Ascending aorta (tissue), 2 donors: ENCODE data around the gene GABRG3. TPM values are rescaled to one million over a fixed set of nuclear protein-coding genes. Genes with fewer than 3 reads are reported as not detected.

Experiments used
- DNase-seq, 2 donors: peaks; one replicate each; pipeline ENCODE4 v3.0.0-alpha.2; 2019; ENCODE audit warnings: low spot score in 2 of 2
- H3K27ac ChIP-seq, 2 donors: fragments of 200-600 bp; sonication (generic); one replicate each; pipeline ENCODE4 v1.5.1; 2016 to 2017; ENCODE audit warnings: mild to moderate bottlenecking in 1 of 2
- H3K27me3 ChIP-seq: fragments of 200-600 bp; sonication (generic); one replicate; pipeline ENCODE4 v1.5.1; 2017
- H3K36me3 ChIP-seq, 2 donors: fragments of 200-600 bp; sonication (generic); one replicate each; pipeline ENCODE4 v1.5.1; 2016
- H3K4me1 ChIP-seq, 2 donors: fragments of 200-600 bp; sonication (generic); one replicate each; pipeline ENCODE4 v1.5.1; 2016 to 2017; ENCODE audit warnings: mild to moderate bottlenecking in 1 of 2
- H3K4me3 ChIP-seq, 2 donors: fragments of 200-600 bp; sonication (generic); one replicate each; pipeline ENCODE4 v1.5.1; 2016 to 2017; ENCODE audit warnings: mild to moderate bottlenecking in 1 of 2
- H3K9me3 ChIP-seq, 2 donors: fragments of 200-600 bp; sonication (generic); one replicate each; pipeline ENCODE4 v1.5.1; 2016
- intact Hi-C: fragments of 100-400 bp; cut with DNase I; formaldehyde crosslinking; loops from one replicate; pipeline ENCODE4 v1.15.1; 2023
- total RNA-seq: library from RNA; depleted of rRNA; stranded (reverse); fragments of >200 nt; gene quantifications from one replicate; pipeline ENCODE4 v1.1.0, GENCODE V29; 2016
- TF ChIP-seq, protein P1 (sequence below), 3 experiments: fragments of 200-600 bp in 2 of 3; fragments of 450-650 bp in 1 of 3; sonication (generic) in 2 of 3; IDR thresholded peaks; one replicate each; pipeline ENCODE4 v1.5.1; 2016 to 2019; ENCODE audit warnings: antibody characterized with exemption in 3 of 3, mild to moderate bottlenecking in 1 of 3, moderate library complexity in 1 of 3

Gene GABRG3
- total RNA-seq, 1 donor from 2014 or later = not detected

DNA sequence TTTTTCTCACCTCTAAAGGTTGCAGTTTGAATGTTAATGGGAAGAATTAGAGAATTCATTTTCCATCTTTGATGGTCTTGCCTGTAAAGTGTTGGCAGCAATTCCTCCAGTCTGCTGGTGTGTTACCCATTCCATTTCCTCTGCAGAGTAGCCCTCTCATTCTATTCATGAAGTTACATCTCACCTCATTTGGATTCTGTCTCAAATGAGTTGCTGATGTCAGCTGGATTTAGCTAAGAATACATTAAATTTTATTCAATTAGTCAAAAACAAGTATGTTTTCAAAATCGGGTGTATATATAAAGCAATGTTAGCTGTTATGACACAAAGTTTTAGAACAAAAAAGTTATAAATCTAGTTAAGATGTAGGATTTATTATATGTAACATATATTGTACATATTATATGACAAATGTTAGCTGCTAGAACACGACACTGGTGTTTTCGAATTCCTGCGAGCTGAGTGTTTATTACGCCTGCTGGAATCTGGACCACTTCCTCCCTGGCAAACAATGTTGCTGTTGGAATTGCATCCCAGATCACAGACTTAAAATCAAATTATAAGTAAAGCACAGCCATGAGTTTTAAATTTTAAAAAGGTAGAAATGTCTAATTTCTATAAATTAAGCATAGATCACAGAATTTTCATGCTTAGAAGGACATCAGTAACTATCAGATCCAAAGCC, 611.9 kb downstream of the GABRG3 start:
- no peak for DNase-seq
- no peaks in the 10 kb centered on the region for H3K4me1 ChIP-seq
- H3K9me3 ChIP-seq = no peaks in the 10 kb centered on the region
- H3K4me3 ChIP-seq = no peak overlapping the region
- TF ChIP-seq, protein P1, sequence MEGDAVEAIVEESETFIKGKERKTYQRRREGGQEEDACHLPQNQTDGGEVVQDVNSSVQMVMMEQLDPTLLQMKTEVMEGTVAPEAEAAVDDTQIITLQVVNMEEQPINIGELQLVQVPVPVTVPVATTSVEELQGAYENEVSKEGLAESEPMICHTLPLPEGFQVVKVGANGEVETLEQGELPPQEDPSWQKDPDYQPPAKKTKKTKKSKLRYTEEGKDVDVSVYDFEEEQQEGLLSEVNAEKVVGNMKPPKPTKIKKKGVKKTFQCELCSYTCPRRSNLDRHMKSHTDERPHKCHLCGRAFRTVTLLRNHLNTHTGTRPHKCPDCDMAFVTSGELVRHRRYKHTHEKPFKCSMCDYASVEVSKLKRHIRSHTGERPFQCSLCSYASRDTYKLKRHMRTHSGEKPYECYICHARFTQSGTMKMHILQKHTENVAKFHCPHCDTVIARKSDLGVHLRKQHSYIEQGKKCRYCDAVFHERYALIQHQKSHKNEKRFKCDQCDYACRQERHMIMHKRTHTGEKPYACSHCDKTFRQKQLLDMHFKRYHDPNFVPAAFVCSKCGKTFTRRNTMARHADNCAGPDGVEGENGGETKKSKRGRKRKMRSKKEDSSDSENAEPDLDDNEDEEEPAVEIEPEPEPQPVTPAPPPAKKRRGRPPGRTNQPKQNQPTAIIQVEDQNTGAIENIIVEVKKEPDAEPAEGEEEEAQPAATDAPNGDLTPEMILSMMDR (IDR thresholded peaks at IDR 0.05) = no peak
- no peaks in the 10 kb centered on the region for H3K27me3 ChIP-seq
- intact Hi-C loops = no loop called here
- no peaks in the 10 kb centered on the region for H3K36me3 ChIP-seq
- H3K27ac ChIP-seq = no peak overlapping the region

DNA sequence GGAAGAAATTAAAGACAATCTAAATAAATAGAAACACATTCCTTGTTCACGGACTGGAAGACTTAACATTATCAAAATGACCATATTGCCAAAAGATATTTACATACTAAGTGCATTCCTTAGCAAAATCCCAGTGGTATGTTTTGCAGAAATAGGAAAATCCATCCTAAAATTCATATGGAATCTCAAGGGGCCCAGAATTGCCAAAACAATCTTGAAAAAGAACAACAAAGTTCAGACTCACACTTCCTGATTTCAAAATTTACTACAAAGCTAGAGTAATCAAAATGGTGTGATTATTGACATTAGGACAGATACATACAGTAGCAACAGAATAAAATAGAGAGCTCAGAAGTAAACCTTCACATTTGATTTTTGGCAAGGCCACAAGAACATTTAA, 612.7 kb downstream of the GABRG3 start:
- Histone ChIP-seq H3K36me3 (no peaks in the 10 kb centered on the region), H3K27ac (no peak overlapping the region), H3K4me1 (no peaks in the 10 kb centered on the region), H3K9me3 (no peaks in the 10 kb centered on the region), H3K4me3 (no peak overlapping the region), H3K27me3 (no peaks in the 10 kb centered on the region)
- intact Hi-C loops = no loop called here
- TF ChIP-seq, protein P1 (IDR thresholded peaks at IDR 0.05) = no peak
- no peak for DNase-seq

DNA sequence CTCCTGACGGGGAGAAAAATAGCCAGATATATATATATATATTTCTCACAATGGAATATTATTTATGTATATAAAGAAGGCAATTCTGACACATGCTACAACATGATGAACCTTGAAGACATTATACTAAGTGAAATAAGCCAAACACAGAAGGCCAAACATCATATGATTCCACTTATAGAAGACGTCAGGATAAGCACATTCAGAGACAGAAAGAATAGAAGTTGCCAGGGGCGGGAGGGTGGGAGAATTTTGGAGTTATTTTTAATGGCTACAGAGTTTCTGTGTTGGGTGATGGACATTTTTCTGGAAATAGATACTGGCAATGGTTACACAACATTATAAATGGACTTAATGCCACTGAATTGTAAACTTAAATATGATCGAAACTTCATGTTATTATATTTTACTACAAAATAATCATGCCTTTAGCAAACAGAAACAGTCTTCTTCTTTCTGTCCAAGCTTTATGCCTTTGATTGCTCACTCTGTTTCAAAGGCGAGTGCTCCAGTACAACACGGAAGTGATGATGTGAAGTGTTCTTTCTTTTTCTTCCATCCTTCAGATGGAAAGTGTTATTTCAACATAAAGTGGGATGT, 614.2 kb downstream of the GABRG3 start:
- Histone ChIP-seq H3K36me3 (no peaks in the 10 kb centered on the region), H3K27ac (no peak overlapping the region), H3K9me3 (no peaks in the 10 kb centered on the region), H3K4me3 (no peak overlapping the region), H3K4me1 (no peaks in the 10 kb centered on the region), H3K27me3 (no peaks in the 10 kb centered on the region)
- intact Hi-C loops = no loop called here
- no peak for DNase-seq
- TF ChIP-seq, protein P1 (IDR thresholded peaks at IDR 0.05) = no peak

DNA sequence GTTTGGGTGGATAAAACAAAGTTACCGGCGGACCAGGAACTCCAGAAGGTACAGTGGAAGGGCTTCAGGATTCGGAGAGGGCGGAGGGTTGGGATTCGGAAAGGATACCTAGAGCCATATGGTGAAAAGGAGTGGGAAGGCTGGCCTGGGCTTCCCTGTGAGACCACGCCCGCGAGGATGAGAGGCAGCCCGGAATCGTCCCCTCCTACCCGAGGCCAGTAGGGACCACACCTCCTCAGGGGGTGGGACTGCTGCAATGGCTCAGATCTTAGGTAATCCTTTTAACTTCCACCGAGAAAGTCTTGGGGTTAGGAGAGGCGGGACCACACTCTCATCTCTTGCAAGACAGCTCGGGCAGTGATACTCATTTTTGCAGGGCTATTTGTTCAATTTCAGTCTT, 616.8 kb downstream of the GABRG3 start:
- Histone ChIP-seq H3K9me3 (no peaks in the 10 kb centered on the region), H3K27me3 (no peaks in the 10 kb centered on the region), H3K4me3 (no peak overlapping the region), H3K36me3 (no peaks in the 10 kb centered on the region), H3K4me1 (no peaks in the 10 kb centered on the region), H3K27ac (no peak overlapping the region)
- intact Hi-C loops = no loop called here
- DNase-seq = no peak
- TF ChIP-seq, protein P1 (IDR thresholded peaks at IDR 0.05) = no peak

DNA sequence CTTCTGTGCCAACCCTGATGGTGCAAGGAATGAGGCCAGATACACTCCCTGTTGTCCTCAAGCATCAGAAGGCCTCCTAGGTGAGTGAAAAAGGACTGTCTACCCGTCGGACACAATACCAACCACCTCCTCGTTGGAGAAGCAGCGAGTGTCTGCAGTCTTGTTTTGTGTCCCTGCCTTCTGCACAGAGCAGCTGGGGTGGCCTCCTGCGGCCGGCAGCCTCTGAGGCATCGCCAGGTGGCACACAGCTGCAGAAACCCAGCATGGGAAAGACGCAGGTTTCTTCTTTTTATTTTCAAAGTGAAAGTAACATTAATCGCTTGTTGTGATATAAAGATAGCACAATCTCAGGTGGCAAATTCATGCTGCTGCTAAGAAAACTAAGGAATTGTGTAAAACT, 618.3 kb downstream of the GABRG3 start:
- no peak for DNase-seq
- no peak overlapping the region for H3K27ac ChIP-seq
- no peaks in the 10 kb centered on the region for H3K4me1 ChIP-seq
- no peaks in the 10 kb centered on the region for H3K27me3 ChIP-seq
- TF ChIP-seq, protein P1 (IDR thresholded peaks at IDR 0.05) = no peak
- no peak overlapping the region for H3K4me3 ChIP-seq
- no peaks in the 10 kb centered on the region for H3K9me3 ChIP-seq
- intact Hi-C loops = no loop called here
- H3K36me3 ChIP-seq = no peaks in the 10 kb centered on the region
